ENCODE measurements around the gene JAK3. TPM values are rescaled to one million over a fixed set of nuclear protein-coding genes. Genes with fewer than 3 reads are reported as not detected.

JAK3 gene
- total RNA-seq, 1 donor from 2014 or later: 256 TPM

DNA sequence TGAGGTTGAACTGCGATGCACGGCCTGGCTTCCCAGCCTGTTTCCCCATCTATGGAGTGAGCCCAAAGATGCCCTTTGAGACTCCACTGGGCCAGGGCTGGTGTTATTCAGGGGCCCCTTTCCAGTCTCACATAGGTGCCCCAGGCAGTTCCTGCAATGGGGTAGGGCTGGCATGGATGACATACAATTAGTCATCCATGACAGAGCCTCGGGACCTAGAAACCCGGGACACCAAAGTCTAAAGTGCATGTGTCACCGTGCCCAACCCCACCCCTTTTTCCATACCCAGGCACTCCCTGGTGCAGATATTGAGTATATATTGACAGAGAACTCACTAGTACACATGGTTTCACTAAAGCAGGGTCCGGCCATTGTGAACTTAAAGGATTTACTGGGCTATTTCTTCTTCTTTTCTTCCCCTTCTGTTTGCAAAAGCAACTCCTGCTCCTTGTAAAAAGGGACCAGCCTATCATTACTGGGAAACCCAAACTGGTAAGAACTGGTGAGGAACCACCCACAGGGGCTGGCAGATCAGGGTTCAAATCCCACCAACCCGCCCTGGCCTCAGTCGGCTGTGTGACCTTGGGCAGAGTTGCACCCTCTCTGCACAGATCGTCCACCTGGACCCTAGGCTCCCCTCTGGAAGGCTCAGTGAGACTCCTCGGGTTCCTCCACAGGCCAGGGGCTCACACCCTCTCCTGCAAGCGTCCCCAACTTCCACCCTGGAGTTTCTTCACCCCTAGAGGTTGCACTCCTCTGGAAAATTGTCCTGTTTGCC is 50.2 kb downstream of the JAK3 start:
- TF ChIP-seq, protein P1, sequence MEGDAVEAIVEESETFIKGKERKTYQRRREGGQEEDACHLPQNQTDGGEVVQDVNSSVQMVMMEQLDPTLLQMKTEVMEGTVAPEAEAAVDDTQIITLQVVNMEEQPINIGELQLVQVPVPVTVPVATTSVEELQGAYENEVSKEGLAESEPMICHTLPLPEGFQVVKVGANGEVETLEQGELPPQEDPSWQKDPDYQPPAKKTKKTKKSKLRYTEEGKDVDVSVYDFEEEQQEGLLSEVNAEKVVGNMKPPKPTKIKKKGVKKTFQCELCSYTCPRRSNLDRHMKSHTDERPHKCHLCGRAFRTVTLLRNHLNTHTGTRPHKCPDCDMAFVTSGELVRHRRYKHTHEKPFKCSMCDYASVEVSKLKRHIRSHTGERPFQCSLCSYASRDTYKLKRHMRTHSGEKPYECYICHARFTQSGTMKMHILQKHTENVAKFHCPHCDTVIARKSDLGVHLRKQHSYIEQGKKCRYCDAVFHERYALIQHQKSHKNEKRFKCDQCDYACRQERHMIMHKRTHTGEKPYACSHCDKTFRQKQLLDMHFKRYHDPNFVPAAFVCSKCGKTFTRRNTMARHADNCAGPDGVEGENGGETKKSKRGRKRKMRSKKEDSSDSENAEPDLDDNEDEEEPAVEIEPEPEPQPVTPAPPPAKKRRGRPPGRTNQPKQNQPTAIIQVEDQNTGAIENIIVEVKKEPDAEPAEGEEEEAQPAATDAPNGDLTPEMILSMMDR (IDR thresholded peaks at IDR 0.05): no peak
- ChIA-PET CTCF (no interaction called here), POLR2A (no interaction called here)
- Mint-ChIP-seq H3K4me1 (peaks cover 25% of the 10 kb centered on the region), H3K4me3 (no peak overlapping the region), H3K27ac (no peak overlapping the region), H3K36me3 (ENCODE audit: low read depth) (no peaks in the 10 kb centered on the region), H3K9me3 (no peaks in the 10 kb centered on the region), H3K27me3 (peaks cover 15% of the 10 kb centered on the region)
- DNase-seq: no peak
- intact Hi-C loops (cut with micrococcal nuclease): no loop called here
- no peak for ATAC-seq (ENCODE audit: low read depth)

GRCh38 chr19:17796838-17797423 is 50.9 kb downstream of the JAK3 start:
- CTCF ChIA-PET: no interaction called here
- Mint-ChIP-seq H3K4me3 (no peak overlapping the region), H3K36me3 (ENCODE audit: low read depth) (no peaks in the 10 kb centered on the region), H3K27ac (no peak overlapping the region), H3K4me1 (peaks cover 23% of the 10 kb centered on the region), H3K9me3 (no peaks in the 10 kb centered on the region), H3K27me3 (peaks cover 15% of the 10 kb centered on the region)
- POLR2A ChIA-PET: interaction anchor here (0.6 kb wide), 1 partner anchor 43 kb away, joined by 4 read pairs; no protein-coding TSS in a partner anchor
- no peak for DNase-seq
- TF ChIP-seq, protein P1 (IDR thresholded peaks at IDR 0.05): no peak
- no peak for ATAC-seq (ENCODE audit: low read depth)
- intact Hi-C loops (cut with micrococcal nuclease): no loop called here

DNA sequence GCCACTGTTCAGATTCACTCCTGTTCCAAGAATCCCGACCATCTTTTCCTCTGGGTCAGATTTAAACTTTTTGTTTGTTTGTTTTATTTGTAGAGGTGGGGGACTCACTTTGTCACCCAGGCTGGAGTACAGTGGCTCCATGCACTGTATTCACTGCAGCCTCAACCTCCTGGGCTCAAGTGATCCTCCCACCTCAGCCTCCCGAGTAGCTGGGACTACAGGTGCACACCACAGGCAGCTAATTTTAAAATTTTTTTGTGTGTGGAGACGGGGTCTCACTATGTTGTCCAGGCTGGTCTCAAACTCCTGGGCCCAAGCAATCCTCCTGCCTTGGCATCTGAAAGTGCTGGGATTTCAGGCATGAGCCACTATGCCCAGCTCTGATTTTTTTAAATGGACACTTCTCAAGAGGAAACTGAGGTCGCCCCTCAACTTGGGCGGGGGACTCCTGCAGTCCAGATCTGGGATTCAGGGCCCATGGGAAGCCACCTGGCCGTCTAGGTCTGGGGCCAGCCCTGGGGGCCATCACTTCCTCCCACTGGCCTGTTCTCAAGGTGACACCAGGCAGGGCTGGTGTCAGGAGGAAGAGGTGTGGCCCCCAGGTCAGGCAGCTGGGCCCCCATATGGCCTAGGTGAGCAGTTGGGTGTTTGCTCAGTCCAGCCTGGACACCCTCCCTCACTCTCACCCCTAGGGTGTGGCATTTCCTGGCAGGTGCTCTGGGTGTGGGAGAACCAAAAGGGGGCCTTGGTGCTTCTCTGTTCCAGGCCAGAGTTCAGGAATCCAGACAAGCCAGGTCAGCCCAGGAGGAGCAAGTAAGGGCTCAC is 51.6 kb downstream of the JAK3 start:
- ATAC-seq (ENCODE audit: low read depth) (no peak), DNase-seq (no peak)
- intact Hi-C loops (cut with micrococcal nuclease): no loop called here
- Mint-ChIP-seq H3K4me1 (peaks cover 30% of the 10 kb centered on the region), H3K36me3 (ENCODE audit: low read depth) (no peaks in the 10 kb centered on the region), H3K9me3 (no peaks in the 10 kb centered on the region), H3K27me3 (peaks cover 15% of the 10 kb centered on the region), H3K4me3 (no peak overlapping the region), H3K27ac (no peak overlapping the region)
- ChIA-PET CTCF (no interaction called here), POLR2A (interaction anchor here (0.6 kb wide), 3 partner anchors 44 to 345 kb away, joined by 4 to 5 read pairs (median 5); no protein-coding TSS in a partner anchor)
- TF ChIP-seq, protein P1 (IDR thresholded peaks at IDR 0.05): no peak

DNA sequence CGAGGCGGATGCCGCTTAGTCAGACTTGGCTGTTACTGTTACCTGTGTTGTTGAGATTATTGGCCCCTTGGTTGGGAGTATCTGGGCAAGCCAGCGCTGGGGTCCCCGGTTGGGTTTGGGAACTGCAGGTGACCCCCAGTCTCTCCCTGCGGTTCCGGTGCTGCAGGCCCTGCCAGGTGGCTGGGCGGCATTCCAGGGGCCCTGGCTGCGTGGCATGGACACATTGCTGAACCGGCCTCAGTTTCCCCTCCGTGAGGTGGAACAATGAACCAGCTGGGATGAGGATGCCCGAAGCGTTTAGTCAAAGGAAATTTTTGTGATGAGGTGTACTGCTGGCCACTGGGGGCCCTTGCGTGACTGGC is 52.3 kb downstream of the JAK3 start:
- Mint-ChIP-seq H3K9me3 (no peaks in the 10 kb centered on the region), H3K4me1 (peaks cover 34% of the 10 kb centered on the region), H3K4me3 (no peak overlapping the region), H3K36me3 (ENCODE audit: low read depth) (no peaks in the 10 kb centered on the region), H3K27me3 (peaks cover 15% of the 10 kb centered on the region), H3K27ac (no peak overlapping the region)
- TF ChIP-seq, protein P1 (IDR thresholded peaks at IDR 0.05): no peak
- CTCF ChIA-PET: interaction anchor here (1.6 kb wide), 1 partner anchor 59 kb away, joined by 6 read pairs; no protein-coding TSS in a partner anchor
- DNase-seq (no peak), ATAC-seq (ENCODE audit: low read depth) (no peak)
- POLR2A ChIA-PET: interaction anchor here (0.6 to 0.9 kb wide), 3 partner anchors 52 to 345 kb away, joined by 4 to 5 read pairs (median 5); partner anchors contain the start of gene JAK3
- intact Hi-C loops (cut with micrococcal nuclease): no loop called here
